HG03571 (cell line): ENCODE measurements around the gene SCMH1.

Experiments
- ATAC-seq: cut with Tn5 transposase; IDR thresholded peaks from one replicate; pipeline ENCODE4 v1.9.1; 2021; ENCODE audit not compliant: unreplicated experiment

Gene SCMH1

GRCh38 chr1:41033272-41033671 is 208.8 kb downstream of the SCMH1 start:
- no peak for ATAC-seq

DNA sequence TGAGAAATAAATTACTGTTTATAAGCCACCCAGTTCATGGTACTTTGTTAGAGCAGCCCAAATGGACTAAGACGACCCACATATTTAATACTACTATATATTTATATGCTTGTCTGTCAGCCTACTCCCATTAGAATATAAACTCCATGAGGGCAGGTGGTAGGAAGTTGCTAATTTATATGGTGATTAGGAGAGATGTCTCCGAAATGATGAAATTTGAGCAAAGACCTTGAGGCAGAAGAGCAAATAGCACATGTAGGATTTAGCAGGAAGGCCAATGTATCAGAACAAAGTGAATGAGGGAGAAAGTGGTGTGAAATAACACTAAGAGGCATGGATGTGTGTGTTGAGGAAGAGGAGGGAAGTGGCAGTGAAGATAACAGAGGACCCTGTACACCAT is 210.0 kb downstream of the SCMH1 start:
- no peak for ATAC-seq

DNA sequence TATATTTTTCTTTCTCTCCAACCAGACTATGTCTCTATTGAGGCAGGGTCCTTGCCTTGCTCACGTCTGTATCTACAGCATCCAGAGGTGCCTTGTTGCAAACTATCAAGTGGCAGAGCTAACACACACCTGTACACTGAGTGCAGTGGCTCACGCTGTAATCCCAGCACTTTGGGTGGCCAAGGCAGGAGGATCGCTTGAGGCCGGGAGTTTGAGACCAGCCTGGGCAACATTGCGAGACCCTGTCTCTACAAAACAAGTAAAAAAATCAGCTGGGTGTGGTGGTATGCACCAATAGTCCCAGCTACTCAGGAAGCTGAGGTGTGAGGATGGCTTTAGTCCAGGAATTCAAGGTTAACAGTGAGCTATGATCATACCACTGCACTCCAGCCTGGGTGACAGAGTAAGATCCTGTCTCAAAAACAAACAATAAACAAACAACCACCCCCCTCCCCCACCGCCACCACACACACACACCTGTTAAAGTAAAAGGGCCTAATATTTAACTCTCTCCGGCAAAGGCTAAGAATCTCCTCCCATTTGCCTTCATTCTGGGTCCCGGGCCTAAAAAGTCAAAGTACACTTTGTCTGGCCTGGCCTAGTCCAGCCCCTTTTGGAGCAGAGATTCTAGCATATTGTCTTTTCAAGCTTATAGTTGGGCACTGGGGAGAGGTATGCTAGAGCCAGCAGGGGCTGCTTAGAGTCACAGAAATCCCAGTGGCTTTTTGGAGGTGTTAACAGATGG is 211.1 kb downstream of the SCMH1 start:
- no peak for ATAC-seq

DNA sequence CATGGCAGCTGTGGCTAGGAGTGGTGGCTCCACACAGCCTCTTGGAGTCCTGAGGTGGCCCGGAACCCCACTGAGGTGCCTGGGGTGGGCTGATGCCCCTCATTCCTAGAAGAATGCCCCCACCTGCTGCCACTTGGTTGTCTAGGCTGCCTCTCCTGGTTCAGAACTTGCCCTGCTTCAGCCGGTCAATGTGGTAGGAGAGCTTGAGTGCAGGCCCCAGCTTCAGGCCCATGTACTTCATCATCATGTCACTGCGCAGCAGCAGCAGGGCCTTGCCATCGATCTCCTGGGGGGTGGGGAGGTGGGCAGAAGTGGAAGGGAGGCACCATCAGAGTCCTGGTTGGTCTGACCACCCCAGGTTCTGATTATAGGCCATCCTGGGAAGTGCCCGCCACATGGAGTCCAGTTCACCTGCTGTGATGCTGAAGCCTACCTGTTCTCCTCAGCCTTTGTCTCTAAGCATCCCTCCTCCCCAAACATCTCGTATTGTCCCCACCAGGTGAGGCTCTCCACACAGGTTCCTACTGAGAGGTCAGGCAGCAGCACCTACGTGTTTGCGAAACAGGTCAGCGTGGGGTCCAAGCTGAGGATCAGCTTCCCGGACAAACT is 214.0 kb downstream of the SCMH1 start:
- ATAC-seq: no peak

GRCh38 chr1:41025979-41026819 is 215.9 kb downstream of the SCMH1 start:
- no peak for ATAC-seq

GRCh38 chr1:41024953-41025352 is 217.2 kb downstream of the SCMH1 start:
- no peak for ATAC-seq

GRCh38 chr1:41023279-41023990 is 218.7 kb downstream of the SCMH1 start:
- no peak for ATAC-seq

DNA sequence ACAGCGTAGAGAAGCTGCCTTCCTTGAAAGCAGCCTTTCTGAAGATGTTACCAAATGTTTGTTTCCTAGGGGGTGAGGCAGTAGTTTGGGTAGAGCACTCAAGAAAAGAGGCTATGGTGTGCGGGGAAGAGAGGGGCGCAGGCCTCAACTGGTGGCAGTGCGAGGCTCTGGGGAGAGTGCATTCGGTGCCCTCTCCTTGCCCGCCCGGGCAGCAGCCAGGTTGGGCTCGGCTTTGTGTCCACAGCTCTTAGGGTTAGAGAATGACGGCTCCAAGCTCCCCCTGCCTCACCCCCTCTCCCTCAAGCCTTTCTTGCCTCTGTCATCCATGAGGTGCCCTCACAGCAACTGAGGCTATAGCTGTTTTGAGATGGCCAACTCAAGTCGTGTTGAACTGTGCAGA is 219.7 kb downstream of the SCMH1 start:
- no peak for ATAC-seq

GRCh38 chr1:41021526-41022308 is 220.4 kb downstream of the SCMH1 start, which contains the start of gene SLFNL1:
TSS of gene SLFNL1 (minus strand) at chr1:41021725. CDS start at chr1:41020660, 1,065 bp downstream.
- ATAC-seq: no peak

DNA sequence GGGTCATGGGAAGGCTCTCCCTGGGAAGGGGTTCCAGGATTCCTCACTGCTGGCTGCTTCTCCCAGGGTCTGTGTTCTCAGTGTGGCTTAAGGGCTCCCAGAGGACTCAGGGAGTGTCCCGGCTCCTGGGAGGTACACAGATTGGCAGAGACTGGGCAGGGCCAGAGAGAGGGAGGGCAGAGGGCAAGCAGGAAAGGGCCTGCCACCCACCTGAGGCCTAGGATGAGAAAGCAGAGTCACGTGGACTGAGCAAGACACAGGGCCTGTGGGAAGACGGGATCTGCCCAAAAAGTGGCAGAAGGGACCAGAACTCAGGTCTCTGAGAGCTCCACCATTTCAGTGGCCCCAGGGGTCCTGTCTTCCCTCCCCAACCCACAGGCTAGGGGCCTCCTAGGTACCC is 221.5 kb downstream of the SCMH1 start:
- ATAC-seq: no peak

DNA sequence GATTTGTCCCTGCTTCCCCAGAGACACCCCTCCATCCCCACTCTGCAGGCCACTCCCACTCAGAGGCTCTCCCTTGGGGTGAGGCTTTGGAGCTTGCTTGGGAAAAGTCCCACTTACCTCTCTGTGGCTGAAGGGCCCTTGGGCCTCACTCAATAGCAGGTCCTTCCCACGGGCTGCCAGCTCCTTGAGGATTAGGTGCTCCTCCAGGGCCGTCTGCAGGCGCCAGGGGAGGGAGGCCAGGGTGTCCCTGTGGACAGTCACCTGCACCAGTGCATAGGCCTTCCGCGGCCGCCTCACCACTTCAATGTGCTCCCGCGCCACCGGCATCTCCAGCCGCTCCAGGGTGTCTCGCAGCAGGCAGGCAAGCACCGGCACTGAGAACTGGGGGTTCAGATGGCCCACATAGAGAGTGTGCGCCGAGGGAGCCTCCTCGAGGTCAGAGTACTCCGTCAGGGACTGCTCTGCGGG is 222.0 kb downstream of the SCMH1 start:
- ATAC-seq: no peak

- no peak for ATAC-seq
These were observed 222.8 kb downstream of the SCMH1 start for GRCh38 chr1:41019353-41019745.

GRCh38 chr1:41018018-41018410 is 224.1 kb downstream of the SCMH1 start:
- no peak for ATAC-seq

DNA sequence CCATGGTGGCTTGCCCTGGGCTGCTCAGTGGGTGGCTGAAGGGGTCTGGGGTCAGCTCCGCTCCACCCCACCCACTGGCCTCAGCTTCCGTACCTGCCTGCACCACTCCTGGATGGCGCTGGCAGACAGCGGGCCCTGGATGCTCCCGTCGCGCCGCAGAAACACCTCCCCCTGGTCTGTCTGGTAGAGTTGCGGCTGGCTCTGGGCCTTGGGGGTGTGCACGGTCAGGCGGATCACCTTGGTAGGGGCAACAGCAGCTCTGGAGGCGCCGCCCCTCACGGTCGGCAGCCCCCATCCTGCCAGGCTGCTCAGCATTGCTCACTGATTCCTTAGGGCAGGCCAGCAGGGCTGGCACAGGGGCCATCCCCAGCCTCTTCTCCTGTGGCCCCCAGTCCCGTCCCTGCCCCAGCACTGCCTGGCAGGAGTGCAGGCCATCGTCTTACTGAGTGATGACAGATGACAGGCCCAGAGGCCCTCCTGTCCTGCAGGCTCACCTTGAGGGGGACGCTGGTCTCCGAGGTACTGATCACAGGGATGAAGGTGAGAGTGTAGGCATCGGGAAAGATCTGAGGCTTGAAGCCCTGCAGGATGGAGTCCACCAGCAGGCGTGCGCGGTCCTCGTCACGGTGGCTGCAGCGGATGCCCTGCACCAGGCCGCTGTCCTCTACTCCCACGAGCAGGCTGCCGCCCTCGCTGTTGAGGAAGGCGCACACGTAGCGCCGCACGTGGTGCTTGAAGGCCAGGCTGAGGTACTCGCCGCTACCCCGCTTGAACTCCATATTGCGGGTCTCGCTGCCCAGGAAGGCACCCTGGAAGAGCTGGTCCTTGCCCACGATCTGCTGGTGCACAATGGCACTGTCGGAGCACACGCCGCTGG is 224.7 kb downstream of the SCMH1 start:
- no peak for ATAC-seq

- ATAC-seq: no peak
These were observed 226.1 kb downstream of the SCMH1 start for GRCh38 chr1:41015897-41016470.

- ATAC-seq: no peak
These were observed 226.7 kb downstream of the SCMH1 start for GRCh38 chr1:41015281-41015896.

- ATAC-seq: no peak
These were observed 227.2 kb downstream of the SCMH1 start for GRCh38 chr1:41014871-41015270.

- no peak for ATAC-seq
These were observed 228.3 kb downstream of the SCMH1 start for GRCh38 chr1:41013796-41014195.

DNA sequence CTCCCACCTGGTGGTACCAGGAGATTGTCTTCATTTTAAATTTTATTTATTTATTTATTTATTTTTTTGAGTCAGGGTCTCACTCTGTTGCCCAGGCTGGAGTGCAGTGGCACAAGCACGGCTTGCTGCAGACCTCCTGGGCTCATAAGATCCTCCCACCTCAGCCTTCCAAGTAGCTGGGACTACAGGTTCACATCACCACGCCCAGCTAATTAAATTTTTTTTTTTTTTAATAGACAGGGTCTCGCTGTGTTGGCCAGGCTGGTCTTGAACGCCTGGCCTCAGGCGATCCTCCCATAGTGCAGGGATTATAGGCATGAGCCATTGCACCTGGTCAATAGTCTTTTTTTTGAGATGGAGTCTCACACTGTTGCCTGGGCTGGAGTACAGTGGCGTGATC is 229.1 kb downstream of the SCMH1 start:
- no peak for ATAC-seq
